ENCODE results near the gene MRPL48.

The MRPL48 gene

DNA sequence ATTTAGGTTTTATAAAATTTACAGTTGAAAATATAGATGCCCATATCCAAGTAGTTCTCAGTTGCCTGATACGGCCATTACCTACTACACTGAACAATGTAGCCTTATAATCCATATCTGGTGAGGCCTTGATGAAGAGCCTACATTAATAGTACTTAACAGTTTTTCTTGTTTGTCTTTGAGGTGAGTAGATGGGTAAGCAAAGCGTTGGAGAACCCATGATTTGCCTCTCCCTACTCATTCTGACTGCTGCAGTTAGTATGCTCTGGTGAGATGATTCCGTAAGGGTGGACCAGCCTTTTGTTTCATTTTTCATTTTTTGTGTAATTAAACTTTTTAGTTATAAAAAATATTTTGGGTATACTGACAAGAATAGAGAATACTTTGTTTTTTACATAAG is 100.6 kb downstream of the MRPL48 start:
- in situ Hi-C loops (cut with MboI; ENCODE audit: low sequenced_read_pairs) = no loop called here

DNA sequence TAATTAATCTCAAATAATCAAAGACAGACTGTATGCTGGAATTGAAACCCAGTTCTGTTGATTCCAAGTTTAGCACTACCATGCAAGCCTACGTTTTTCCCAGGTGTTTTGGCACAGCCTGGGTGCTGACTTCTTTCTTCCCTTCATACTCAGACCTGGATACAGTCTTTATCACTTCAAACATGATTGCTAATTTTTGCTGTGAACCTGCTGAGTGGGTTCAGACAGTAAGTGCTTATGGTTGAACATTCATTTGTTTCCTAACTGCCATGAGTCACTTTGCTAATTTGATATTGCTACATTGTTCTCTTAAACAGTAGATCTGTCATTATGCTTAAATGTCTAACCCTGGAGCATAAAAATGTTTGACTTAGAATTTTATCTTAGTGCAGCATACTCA is 101.3 kb downstream of the MRPL48 start:
- in situ Hi-C loops (cut with MboI; ENCODE audit: low sequenced_read_pairs) = no loop called here

DNA sequence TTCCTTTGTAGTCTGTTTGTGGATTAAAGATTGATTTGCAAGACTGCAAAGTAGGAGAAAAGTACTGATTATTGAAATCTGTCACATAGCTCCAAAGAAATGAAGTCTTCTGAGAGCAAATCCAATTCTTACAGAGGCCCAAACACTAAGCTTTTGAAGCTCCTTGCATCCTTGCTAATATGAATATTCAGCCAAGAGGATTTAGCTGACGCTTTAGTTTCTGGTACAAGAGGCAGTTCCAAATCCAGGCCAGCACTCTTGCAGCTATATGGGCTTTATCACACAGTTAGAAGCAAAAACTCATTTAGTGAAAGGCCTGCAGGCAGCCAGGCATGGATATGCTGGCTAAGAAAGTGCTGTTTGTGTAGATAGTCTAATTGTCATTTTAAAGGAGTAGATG is 101.9 kb downstream of the MRPL48 start:
- in situ Hi-C loops (cut with MboI; ENCODE audit: low sequenced_read_pairs) = no loop called here

DNA sequence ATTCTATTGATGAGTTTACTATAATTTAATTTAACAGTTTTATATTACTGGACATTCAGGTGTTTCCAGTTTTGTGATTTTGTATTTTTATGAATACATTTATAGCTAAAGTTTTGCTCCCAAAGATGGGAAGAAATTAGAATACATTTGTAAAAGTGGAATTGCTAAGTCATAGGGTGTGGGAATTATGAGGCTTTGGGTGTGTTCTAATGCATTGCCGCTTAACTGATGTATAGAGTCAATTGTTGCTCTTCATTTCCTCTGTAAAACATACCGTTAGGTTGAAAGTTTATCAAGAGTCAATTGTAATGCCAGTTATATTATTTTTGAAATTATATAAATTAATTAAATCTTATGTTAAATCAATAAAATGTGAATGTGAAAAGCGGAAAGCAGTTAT is 105.4 kb downstream of the MRPL48 start:
- in situ Hi-C loops (cut with MboI; ENCODE audit: low sequenced_read_pairs) = no loop called here

DNA sequence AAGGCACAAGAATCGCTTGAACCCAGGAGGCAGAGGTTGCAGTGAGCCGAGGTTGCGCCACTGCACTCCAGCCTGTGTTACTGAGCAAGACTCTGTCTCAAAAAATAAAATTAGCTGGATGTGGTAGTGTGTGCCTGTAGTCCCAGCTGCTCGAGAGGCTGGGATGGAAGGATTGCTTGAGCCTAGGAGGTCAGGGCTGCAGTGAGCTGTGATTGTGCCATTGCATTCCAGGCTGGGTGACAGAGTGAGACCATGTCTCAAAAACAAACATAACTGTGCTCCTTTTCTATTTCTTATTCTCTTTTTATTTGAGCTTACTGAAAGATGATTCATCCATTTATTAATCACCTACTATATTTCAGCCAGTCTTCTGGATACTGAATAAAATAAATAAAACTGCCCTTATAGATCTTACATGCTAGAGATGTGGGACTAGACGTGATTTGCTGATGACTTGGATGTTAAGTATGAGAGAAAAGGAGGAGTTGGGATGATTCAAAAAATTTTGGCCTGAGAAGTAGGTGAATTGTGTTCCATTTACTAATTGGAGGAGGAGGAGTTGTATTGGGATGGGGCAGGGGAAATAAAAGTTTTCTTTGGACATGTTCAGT is 107.2 kb downstream of the MRPL48 start:
- in situ Hi-C loops (cut with MboI; ENCODE audit: low sequenced_read_pairs) = no loop called here

DNA sequence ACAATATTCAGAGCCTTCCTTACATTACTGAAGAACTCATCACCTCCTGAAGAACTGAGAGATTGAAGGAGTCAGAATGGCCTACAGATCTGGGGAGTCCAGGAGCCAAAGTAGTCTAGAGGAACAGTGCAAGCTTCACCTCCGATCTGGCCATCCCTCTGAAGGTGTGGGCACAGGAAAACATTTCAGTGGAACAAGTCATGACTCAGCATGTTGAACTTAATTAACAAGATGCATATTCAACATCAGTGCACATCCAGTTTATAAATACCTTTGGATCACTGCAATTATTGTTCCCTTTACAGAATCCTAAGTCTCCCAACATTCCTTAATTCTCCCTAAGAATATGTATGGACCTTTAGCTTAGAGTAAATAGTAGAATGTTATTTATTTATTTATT is 114.6 kb downstream of the MRPL48 start:
- in situ Hi-C loops (cut with MboI; ENCODE audit: low sequenced_read_pairs) = no loop called here

DNA sequence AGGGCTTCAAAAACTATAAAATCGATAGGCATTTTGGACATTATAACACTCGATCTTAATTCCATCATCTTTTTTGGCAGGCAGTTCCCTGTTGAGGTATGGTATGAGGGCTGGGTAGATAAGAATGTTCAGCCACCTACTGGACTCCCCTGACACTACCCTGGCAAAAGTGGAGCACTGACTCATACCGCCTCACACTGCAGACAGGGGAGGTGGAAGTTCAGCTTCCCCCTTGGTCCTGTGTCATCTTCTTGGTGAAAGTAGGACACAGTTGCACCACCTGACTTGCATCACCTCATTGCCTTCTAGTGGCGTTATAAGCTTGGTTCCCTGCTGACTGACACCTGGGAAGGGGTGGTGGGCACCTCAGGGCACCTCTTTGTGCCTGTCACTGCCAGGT is 119.5 kb downstream of the MRPL48 start:
- in situ Hi-C loops (cut with MboI; ENCODE audit: low sequenced_read_pairs) = no loop called here

DNA sequence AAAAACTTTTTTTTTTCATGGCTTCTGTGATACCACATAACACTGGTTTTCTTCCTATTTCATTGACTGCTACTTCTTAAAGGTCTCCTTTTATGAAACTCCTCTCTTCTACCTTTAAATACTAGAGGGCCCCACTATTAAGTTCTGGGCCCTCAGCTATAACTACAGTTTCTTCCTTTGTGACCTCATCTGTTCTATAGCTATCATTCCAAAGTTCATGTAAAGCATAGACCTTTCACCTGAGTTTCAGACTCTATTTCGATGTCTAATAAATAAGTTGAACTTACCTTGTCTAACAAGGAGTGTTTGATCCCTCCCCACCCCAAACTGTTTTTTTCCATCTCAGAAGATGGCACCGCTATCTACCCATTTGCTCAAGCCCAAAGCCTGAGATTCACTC is 124.4 kb downstream of the MRPL48 start:
- in situ Hi-C loops (cut with MboI; ENCODE audit: low sequenced_read_pairs) = no loop called here

DNA sequence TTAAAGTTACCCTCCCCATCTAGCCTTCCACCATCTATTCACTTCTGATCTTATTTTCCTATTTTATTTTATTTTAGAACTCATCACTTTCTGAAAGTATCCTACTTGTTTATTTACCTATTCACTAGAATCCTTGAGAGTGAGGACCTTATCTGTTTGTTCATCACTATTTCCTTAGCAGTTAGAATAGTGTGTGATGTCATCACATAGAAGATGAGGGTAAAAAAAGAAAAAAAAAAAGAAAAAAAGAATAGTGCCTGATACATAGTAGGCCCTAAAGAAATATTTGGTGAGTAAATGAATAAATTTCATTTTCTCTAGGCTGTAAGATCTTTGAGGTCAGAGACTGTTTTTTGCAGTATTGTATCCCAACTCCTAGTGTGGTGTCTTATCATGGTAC is 125.8 kb downstream of the MRPL48 start:
- in situ Hi-C loops (cut with MboI; ENCODE audit: low sequenced_read_pairs) = no loop called here

DNA sequence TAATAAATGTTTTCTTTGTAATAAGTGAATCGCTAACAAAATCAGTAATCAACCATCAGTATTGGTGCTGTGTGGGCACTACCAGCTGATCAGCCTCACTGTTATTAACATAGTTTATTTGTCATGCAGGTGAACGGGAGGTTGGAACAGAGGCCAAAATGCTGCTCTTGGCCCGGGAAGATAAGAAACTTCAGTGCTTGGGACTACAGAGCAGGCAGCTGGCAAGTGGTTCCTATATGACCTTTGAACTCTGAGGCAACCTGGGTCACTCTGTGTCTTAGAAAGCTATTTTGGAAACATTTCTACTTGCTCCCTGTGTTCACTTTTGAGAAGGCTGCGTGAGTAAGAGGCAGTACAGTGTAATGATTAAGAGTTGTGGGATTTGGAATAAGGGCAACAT is 126.6 kb downstream of the MRPL48 start:
- in situ Hi-C loops (cut with MboI; ENCODE audit: low sequenced_read_pairs) = no loop called here
